HG03378 (cell line): ENCODE measurements around the gene NRXN3.
"Not testable (repeated sequence)": the region's sequence is repeated elsewhere in the genome, so short reads cannot be mapped to it uniquely, and the experiment has no call there.

ENCODE experiments used
- ATAC-seq: cut with Tn5 transposase; IDR thresholded peaks from one replicate; pipeline ENCODE4 v1.9.1; 2021; ENCODE audit warnings: mild to moderate bottlenecking, moderate library complexity; ENCODE audit not compliant: unreplicated experiment

Gene NRXN3

DNA sequence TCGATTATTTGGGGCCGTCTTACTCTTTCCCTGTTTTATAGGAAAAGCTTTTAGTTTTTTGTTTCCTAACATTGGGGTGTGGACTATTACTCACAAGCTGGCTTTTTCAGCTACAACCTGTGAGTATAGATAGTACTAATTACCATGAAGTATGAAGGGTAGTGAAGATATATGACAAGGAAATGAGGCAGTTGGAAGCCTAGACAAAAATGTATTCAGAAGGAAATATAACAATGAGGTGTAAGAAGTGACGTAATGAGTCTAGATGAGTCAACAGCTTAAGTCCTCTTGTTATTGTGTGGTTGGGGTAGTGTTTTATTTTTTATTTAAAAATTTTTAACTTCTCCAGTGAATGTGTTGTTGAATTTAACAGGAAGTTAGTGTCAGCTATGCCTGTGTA is 804.5 kb downstream of the NRXN3 start:
- ATAC-seq, result no peak

DNA sequence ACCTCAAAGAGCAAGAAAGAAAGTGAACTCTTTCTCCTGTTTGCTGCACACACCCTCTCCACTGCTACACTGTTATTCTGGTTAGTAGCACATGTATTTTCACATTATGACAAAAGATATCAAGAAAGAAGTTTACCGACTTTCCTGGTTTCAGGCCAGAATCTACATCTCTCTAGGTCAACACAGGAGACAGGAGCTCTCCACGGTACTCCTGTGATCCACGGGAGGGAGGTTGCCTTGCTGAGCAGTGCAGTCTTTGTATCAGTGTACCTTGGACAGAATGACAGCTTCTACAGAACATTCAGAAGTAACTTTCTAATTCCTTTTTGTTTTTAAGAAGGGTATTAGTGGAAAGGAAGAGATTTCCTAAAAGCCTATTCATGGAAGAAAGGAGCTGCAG is 805.6 kb downstream of the NRXN3 start:
- ATAC-seq, result no peak

DNA sequence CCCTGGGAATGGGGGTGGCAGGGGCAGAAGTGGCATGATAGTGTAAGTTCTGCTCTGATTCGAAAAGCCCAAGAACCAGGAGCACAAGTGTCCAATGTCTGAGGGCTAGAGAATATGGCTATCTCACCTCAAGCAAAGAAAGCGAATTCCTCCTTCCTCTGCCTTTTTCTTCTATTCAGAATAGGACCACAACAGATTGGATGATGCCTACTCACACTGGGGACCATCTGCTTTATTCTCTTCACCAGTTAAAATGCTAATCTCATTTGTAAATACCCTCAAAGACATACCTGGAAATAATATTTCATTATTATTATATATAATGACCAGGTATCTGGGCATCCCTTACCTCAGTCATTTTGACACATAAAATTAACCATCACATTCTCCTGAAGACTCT is 808.7 kb downstream of the NRXN3 start:
- ATAC-seq, result no peak

DNA sequence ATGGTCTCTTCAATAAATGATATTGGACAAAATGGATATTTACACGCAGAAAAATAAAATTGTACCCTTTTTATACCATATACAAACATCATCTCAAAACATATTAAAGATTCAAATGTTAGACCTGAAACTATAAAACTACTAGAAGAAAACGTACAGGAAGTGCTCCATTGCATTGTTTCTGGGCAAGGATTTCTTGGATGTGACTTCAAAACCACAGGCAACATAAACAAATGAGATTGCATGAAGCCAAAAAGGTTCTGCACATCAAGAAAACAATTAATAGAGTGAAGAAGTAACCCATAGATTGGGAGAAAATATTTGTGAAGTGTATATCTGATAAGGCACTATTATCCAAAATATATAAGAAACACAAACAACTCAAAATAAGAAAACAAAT is 812.4 kb downstream of the NRXN3 start:
- ATAC-seq, result no peak

DNA sequence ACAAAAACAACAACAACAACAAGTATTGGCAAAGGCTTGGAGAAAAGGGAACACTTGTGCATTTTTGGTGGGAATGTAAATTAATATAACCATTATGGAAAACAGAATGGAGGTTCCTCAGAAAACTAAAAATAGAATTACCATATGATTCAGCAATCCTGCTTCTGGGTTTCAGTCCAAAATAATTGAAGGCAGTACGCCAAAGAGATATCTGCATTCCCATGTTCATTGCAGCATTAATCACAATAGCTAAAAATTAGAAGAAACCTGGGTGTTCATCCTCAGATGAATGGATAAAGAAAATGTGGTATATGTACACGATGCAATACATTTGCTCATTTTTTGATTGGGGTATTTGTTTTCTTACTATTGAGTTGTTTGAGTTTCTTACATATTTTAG is 813.0 kb downstream of the NRXN3 start:
- ATAC-seq, result no peak

DNA sequence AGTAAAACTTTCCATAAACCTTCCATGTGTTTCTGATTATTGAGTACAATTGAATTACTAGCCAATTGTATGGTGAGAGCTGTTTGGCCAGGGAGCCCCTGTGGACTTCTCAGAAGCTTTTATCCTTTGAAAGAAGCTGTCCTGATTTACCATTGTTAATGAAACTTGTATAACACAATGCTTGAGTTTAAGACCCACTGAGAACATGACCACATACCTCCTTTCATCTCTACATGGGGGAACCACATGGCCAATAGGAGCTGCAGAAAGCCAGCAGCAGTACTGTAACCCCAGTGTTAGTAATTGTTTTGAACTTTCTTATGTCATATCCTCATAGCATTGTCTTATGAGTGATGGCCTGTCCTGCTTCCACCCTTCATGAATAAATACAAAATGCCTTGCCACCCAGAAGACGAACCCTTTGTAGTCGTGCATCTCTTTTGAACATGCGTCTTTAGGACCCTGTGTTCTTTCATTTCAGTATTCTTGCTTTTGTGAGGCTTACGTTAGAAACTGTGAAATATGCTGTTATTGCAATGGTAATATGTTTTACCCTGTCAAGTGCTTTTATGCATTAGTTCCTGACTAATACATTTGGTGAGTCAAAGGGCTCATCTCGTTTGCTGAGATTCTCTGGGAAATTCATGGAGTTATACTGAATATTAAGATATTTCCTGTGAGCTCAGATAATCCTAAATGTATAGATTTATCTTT is 815.7 kb downstream of the NRXN3 start:
- no peak for ATAC-seq

DNA sequence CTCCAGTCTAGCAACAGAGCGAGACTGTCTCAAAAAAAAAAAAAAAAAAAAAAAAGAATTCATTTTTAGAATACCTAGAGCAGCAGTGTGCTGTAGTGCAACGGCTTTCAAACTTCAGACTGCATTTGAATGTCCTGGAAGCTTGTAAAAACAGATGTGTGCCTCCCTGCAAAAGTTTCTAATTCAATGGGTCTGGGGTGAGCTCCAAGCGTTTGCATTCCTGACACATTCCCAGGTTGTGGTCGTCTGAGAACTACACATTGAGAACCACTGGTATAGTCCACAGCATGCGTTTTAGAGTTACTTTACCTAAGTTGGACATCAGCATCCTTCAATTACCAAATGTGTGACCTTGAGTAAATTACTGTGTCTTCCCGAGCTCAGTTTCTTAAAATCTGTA is 816.8 kb downstream of the NRXN3 start:
- no peak for ATAC-seq

DNA sequence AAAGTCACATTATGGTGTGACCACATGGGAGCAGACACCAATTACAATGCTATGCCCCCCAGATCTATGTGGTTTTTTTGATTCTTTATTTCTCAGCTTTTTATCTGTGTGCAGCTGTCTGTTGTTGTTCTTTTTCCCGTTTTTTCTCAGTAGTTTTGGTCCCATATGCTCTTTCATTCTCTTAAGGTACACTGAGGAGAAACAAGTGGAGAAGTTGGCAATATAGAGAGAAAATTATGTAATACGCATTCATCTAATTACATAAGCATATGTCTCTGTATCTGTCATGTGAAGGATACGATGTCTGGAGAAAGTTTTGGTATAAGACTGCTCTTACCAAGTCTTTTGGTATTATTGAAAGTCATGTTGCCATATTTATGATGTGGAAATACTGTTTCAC is 819.0 kb downstream of the NRXN3 start:
- ATAC-seq, result no peak

DNA sequence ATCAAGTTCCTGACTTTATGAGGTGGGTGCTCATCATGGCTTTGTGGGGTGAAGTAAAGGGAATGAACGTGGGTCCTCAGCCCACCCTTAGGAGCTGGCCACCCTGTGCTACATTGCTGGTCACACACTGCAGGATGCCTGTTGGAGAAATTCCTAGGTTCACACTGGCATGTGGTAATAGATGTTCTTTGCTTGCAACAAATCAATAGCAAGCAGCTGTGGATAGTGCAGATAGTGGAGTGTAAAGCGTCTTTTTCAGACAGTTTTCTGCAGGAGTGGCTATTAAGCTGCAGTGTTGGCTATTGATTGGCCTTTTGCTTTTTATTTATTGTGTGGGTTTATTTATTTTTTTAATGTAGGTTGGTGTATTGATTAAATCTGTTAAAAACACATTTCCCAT is 822.7 kb downstream of the NRXN3 start:
- no peak for ATAC-seq

DNA sequence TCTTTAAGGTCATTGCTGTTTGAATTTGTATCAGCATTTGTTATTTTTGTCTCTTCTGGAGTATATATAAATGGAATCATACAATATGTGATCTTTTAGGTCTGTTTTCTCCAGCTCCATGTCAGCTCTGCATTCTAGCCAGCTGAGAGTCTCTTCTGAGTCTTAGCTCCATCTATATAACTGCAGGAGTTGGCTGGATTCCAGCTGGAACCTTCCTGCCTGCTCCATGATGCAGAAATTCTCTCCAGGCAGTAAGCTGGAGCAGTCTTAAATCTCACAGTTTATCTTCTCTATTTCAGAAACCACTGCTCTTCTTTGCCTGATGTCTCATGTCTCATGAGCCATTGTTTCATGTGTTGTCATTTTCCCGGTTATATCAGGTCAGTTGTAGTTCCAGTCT is 827.6 kb downstream of the NRXN3 start:
- ATAC-seq, result no peak

DNA sequence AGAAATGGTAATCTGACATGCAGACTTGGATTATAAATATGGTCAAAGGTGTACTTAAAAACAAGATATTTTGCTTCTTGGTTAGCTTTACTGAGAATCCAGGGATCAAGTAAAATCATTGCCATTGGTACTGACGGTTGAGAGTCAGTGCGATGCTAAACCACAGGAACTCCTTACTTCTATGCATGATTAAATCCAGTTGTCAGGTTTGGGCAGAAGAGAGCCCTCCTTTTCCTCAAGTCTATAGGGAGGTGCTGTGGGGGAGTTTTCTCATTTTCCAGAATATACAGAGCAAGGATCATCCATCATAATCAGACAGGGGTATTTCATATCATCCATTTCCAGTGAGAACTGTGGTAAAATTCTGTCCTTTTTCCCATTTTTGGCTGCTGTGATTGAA is 839.1 kb downstream of the NRXN3 start:
- no peak for ATAC-seq

DNA sequence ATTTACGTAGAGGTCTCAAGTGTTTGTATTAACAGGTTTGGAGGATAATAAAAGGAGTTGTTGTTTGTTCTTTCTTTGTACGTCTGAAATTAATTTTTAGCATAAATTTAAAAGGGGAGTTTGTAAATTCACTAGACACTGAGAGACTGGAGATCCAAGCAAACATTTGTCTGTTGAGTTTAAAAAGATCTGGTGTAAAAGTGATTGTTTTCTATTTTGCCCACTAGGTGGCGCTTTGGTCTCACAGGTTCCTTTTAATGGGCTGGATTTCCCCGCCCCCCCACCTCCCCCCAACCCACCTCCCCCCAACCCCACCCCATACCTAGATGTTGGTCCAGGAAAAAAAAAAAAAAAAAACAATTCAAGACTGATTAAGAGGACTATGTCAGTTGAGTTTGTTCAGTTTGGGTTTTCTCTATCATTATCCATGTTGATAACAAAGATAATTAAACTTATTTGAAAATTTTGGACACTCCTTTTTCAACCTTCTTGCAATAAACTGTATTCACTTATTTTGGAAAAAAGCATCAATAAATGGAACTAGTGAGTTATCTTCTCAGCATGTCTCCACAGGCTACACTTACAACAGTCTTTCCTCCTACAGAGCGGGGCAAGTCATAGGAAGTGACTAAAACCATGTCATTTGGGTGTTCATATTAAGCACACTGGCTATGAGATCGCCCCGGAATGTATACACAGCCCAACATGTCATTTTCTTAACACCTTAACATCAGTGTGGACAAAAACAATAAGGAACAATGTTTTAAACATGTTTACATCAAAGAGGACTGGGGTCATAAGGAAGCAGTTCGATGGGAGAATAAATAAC is 841.1 kb downstream of the NRXN3 start:
- no peak for ATAC-seq

DNA sequence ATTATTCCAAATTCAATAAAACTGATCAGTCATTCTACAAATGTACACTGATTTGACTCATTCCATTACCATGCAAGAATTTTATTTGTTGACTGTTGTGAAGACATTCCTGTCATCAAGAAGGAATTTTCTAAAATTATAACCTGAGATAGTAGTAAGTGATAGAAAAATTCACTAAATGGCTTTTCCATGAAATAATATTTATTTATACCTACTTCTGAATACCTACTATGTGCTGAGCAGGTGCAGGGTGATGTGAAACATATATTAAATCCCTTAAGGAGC is 841.7 kb downstream of the NRXN3 start:
- ATAC-seq, result no peak

DNA sequence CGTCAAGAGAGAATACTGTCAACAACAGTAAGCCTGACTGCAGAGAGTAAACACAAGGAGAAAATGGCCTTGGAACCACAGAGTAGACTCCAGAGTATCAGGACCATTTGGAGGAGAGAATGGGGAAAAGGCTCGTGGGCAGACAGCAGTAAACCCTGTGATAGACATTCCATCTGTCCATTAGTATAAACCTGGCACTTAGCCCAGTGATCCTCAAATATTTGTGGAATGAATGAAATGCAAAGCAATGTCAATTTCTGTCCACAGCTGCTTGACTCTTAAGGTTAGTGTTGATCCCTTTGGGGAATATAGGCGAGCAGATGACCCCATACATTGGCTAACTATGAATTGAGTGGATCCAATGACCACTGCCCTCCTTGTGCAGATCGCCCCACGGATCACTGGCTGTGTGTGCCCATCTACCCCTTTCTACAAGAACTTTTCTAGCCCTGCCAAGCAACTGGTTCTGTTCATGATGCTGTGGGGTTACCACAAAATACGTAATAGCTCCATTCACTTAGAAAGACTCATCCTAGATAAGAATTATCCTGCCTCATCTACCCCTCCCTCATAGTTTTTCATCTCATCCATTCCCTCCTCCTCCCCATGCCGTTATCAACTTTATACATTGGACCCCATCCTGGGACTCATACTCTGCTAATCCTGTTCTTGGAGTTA is 846.8 kb downstream of the NRXN3 start:
- ATAC-seq, result no peak

DNA sequence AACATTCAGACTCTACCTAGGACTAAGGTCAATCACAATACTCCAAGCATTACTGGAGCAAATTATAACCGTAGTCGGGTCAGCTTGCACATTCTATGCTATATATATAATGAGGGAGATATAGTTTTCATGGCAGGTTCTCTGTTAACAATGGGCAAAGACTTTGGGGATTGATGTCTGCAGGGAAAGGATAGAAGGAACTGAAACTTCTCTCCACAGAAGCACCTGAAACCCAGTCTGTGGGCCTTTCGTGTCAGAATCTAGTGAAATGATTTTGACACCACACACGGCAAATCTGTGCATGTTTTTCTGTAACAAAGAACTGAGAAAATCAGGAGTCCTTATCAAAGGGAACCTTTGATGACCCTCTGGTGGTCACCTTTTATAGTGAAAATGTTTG is 847.4 kb downstream of the NRXN3 start:
- no peak for ATAC-seq

DNA sequence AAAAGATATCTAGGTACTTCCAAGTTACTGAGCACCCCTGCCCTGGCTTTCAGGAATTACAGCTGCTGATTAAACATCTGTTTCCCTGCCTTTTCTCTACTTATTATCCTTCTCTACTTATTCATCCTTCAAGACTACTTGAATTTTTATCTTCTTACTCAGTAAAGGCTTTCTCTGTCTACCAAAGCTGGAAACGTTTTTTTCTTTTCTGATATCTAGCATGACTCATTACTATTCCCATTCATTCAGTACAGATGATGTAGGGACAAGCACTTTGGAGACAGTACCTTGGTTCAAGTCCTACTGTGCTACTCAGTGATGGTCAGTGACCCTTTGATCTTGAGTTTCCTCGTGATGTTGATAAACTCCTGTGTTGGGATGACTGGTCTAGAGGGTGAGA is 848.7 kb downstream of the NRXN3 start:
- ATAC-seq, result no peak

DNA sequence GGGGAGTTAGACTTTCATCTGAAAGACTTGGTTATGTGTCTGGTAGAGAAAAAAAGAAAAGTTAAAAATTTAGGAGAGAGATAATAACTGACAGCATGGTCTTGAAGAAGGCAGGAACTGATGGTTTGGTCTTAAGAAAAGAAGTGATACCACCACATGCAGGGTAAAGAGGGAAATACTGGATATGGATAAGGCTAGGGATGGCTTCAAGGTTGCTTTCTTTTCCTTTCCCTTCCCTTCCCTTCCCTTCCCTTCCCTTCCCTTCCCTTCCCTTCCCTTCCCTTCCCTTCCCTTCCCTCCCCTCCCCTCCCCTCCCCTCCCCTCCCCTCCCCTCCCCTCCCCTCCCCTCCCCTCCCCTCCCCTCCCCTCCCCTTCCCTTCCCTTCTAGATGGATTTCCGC is 849.7 kb downstream of the NRXN3 start:
- ATAC-seq, result not testable (repeated sequence)

DNA sequence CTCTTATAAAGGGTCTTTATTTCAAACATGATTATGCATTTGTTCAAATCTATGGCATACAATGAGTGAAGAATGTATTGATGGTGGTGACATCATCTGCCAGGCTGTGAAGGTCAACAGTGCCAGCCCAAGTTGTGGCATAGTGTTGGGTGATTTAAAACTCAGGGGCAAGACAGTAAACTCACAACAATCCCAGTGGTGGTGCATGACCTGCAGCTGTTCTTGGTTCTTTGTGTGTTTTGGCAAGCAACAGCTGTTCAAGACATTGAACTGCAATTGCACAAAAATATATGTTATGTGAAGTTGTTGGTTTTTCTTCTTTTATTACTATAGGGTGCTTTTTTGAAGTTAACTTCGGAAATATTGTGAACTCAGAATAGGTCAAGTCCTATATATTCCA is 851.6 kb downstream of the NRXN3 start:
- ATAC-seq, result no peak

DNA sequence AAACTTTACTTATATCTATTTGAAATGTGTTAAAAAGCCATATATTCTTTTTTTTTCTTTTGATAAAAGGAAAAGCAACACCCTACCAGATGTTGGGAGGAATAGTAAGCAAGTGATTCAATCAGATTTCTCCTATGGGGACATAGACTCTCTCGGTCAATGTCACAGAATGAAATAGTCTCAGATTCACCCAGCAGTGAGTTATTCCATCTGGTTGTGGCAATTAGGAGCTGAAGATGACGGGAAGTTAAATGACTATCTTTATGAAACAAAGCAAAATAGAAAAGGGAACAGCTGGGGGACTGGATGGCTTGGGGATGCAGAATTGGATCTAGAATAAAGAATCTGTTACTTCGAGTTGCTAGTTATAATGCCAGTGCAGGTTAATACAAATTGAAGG is 857.0 kb downstream of the NRXN3 start:
- ATAC-seq, result no peak

DNA sequence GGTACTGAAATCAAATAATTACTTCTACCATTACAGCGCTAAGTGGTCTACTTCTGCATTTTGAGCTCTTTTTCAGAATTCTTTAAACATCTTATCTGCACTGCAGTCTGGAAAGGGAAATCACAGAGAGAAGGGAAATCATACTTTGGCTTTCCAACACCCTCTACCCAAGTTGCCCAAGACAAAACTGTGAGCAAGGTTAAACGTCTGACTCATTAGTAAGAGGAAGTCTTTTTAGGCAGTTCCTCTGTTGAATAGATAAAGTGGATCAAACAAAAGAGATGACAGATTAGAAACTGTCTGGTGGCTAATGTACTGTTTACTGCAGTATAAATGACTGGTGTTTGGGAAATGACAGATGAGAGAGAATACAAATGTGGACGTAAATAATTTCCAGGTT is 858.1 kb downstream of the NRXN3 start:
- no peak for ATAC-seq

DNA sequence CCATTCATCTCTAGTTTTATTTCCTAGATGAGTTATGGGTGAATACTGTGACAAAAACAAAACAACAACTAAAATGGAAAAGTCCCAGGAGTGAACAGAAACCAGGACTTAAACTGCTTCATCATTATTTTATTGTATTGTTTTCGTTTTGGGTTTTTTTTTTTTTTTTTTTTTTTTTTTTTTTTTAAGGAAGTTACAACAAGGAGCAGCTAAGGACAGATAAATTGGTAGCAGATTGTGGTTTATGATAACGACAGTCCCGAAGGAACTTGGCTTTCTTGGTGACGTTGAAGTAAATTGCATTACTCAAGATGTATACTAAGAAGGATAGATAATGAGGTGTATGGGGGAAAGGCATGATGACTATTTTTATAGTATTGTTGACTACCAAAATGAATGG is 866.3 kb downstream of the NRXN3 start:
- no peak for ATAC-seq

DNA sequence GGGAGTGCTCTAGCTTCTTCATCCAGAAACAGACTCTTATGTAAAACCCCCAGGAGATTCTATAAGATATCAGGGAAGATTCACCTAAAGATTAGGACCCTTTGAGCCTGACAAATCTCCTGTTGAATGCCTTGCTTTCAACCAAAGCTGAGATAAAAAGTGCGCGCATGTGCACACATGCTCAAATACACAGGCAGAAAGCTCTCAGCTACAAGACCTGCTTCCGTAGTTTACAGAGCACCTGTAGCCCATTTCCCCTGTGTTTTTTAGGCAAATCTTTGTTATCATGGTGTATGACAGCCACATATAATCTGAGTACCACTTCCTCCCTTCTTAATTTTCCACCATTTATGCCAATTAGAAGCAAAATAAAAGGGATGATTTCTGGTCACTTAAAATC is 866.9 kb downstream of the NRXN3 start:
- ATAC-seq, result no peak
